Peyer's patch (tissue), 4 donors: ENCODE measurements around the gene FAR2. TPM values are rescaled to one million over a fixed set of nuclear protein-coding genes. Genes with fewer than 3 reads are reported as not detected.

Experiments used
- DNase-seq, 3 donors: peaks; one replicate each; pipeline ENCODE4 v3.0.0-alpha.2; 2017 to 2019
- H3K27ac ChIP-seq, 4 donors: fragments of 200-600 bp; sonication (generic); one replicate each; pipeline ENCODE4 v1.5.1; 2016 to 2019
- H3K27me3 ChIP-seq, 2 donors: fragments of 200-600 bp; sonication (generic); one replicate each; pipeline ENCODE4 v1.5.1; 2019
- H3K36me3 ChIP-seq, 3 donors: fragments of 200-600 bp; sonication (generic); one replicate each; pipeline ENCODE4 v1.5.1; 2016 to 2019
- H3K4me1 ChIP-seq, 4 donors: fragments of 200-600 bp; sonication (generic); one replicate each; pipeline ENCODE4 v1.5.1; 2016 to 2019
- H3K4me3 ChIP-seq, 4 donors: fragments of 200-600 bp; sonication (generic); 1 replicate in 3 of 4; 2 replicates in 1 of 4; pipeline ENCODE4 v1.5.1; 2016 to 2019; ENCODE audit warnings: mild to moderate bottlenecking in 1 of 4
- H3K9me3 ChIP-seq, 4 donors: fragments of 200-600 bp; sonication (generic); one replicate each; pipeline ENCODE4 v1.5.1; 2016 to 2019; ENCODE audit warnings: mild to moderate bottlenecking in 1 of 4
- POLR2A ChIP-seq, 2 donors: fragments of 450-650 bp; IDR thresholded peaks; one replicate each; pipeline ENCODE4 v1.5.1; 2017; ENCODE audit warnings: antibody characterized with exemption in 2 of 2, mild to moderate bottlenecking in 2 of 2, moderate library complexity in 2 of 2
- total RNA-seq, 4 donors: library from RNA; depleted of rRNA; stranded (reverse); fragments of >200 nt; gene quantifications; one replicate each; pipeline ENCODE4 v1.1.0, GENCODE V29; 2016
- TF ChIP-seq, protein P1 (sequence below), 6 experiments: fragments of 450-650 bp in 4 of 6; fragments of 200-600 bp in 2 of 6; sonication (generic) in 1 of 6; IDR thresholded peaks; one replicate each; pipeline ENCODE4 v1.5.1; 2017 to 2019; ENCODE audit warnings: antibody characterized with exemption in 6 of 6, mild to moderate bottlenecking in 3 of 6, moderate library complexity in 1 of 6

The FAR2 gene
- total RNA-seq: 10 to 100 TPM; 31.0 to 52.8 (median 40.1) TPM

DNA sequence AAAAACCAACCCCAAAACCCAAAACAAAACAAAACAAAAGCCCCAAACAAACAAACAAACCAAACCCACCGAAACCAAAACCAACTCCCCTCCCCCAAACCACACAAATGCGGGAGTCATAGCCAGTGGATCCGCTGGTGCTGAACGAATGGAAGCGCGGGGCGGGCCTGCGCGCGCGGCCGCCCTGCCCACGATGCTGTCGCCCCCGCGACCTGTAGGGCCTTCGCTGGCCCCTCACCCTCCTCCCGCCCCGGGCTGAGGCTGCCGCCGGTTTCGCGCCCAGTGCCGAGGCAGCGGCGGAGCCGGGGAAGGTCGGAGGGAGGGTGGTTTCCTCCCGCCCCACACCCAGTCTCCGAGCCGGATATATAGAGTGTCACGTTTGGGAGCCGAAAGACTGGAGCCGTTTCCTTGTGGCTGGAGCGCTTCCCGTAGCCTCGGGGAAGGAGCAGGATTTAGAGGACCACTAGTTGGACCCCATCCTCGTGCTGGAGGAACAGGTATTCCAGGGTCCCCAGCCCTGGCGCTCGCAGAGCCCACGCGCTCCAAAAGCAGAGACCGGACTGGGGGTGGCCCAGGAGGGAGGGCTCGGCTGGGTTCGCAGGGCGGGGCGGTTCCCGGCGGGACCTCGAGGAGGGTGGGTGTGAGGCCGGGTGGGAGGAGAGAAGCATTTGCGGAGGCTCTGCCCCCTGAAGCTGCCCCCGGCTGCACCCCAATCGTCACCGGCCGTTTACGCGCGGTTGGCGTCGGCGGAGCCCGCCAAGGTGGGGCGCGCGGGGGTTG lies at the start of gene FAR2:
TSS of gene FAR2 (plus strand) at position 368 of the 780 bp plus-strand sequence. CDS start 121,172 bp downstream, outside the sequence.
- TF ChIP-seq, protein P1, sequence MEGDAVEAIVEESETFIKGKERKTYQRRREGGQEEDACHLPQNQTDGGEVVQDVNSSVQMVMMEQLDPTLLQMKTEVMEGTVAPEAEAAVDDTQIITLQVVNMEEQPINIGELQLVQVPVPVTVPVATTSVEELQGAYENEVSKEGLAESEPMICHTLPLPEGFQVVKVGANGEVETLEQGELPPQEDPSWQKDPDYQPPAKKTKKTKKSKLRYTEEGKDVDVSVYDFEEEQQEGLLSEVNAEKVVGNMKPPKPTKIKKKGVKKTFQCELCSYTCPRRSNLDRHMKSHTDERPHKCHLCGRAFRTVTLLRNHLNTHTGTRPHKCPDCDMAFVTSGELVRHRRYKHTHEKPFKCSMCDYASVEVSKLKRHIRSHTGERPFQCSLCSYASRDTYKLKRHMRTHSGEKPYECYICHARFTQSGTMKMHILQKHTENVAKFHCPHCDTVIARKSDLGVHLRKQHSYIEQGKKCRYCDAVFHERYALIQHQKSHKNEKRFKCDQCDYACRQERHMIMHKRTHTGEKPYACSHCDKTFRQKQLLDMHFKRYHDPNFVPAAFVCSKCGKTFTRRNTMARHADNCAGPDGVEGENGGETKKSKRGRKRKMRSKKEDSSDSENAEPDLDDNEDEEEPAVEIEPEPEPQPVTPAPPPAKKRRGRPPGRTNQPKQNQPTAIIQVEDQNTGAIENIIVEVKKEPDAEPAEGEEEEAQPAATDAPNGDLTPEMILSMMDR (IDR thresholded peaks at IDR 0.05): no peak
- TF ChIP-seq POLR2A (IDR thresholded peaks at IDR 0.05): peak; percentile 15 to 35
- Histone ChIP-seq H3K27ac (peak within 1 kb of the TSS; percentile 68 to 91 (median 87)), H3K4me1 (peaks cover 0 to 40% (median 2%) of the 10 kb centered on the region in 4 donors), H3K36me3 (no peaks in the 10 kb centered on the region), H3K9me3 (no peaks in the 10 kb centered on the region), H3K27me3 (no peaks in the 10 kb centered on the region), H3K4me3 (peak within 1 kb of the TSS; percentile 53 to 81 (median 78))
- peak in 2 of 3 donors; percentile 74 to 83 for DNase-seq

DNA sequence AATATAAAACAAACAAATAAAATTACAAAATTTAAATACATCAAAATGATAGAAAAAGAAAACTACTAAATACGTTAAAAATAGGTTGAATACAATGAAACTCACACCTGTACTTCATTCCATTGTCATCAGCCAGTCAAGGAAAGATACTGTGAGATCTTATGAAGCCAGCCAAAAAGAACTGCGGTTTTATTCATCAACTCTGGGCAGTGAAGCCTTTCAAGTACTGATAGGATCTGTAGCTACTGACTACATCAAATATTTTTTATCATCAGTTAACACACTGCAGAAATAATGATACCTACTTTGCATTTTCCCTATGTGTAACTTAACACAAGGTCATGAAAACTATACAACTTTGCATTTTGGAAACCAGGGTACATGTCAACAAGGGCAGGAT lies 46.3 kb upstream of the FAR2 start:
- Histone ChIP-seq H3K27ac (peak overlapping the region in 3 of 4 donors; percentile 52 to 77 (median 61)), H3K4me3 (no peak overlapping the region), H3K36me3 (no peaks in the 10 kb centered on the region), H3K27me3 (no peaks in the 10 kb centered on the region), H3K9me3 (peaks cover 0 to 3% (median 0%) of the 10 kb centered on the region in 4 donors), H3K4me1 (no peaks in the 10 kb centered on the region)
- DNase-seq: no peak
- no peak for TF ChIP-seq POLR2A (IDR thresholded peaks at IDR 0.05)
- TF ChIP-seq, protein P1 (IDR thresholded peaks at IDR 0.05): no peak

DNA sequence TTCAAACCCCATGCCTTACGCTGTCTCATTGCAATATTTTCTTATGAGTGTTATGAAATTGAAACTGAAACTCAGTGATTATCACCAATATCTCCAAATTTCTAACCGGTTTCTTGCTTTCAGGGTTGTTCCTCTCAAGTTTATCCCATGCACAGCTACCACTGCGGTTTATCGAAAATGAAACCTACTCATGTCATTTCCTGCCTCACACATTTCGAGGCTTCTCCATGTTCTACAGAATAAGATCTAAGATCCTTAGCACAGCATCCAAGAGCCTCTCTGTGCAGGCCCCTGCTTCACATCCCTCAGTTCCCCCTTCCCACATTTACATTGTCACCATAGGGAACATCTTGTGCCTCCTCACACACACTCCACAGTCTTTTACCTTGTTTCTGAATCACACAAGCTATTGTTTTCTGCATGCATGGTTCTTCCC lies 45.5 kb upstream of the FAR2 start:
- Histone ChIP-seq H3K36me3 (no peaks in the 10 kb centered on the region), H3K9me3 (no peaks in the 10 kb centered on the region), H3K27ac (peak overlapping the region; percentile 3 to 77 (median 56)), H3K4me3 (peak overlapping the region in 2 of 4 donors; percentile 5 to 19), H3K4me1 (no peaks in the 10 kb centered on the region), H3K27me3 (no peaks in the 10 kb centered on the region)
- peak in 1 of 3 donors; percentile 33 for DNase-seq
- TF ChIP-seq POLR2A (IDR thresholded peaks at IDR 0.05): no peak
- TF ChIP-seq, protein P1 (IDR thresholded peaks at IDR 0.05): no peak

DNA sequence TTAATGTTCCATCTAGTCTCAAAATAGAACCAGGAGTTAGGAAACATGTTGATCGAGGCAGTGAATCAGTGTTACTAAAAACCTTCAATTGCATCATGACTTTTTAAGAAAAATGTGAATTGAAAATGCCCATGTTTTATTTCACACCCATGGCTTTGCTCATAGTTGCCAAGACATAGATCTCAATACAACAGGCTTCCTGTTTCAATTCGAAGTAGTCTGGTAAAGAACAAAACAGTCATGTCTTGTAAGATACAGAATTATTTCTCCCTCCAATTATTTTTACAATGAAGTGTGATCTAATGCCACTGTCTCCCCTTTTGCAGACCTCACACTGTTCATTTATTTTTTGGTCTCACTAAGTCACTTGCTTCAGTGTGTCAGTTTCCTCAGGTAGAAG lies 44.6 kb upstream of the FAR2 start:
- DNase-seq: no peak
- H3K27ac ChIP-seq: peak overlapping the region in 3 of 4 donors; percentile 52 to 77 (median 61)
- TF ChIP-seq POLR2A (IDR thresholded peaks at IDR 0.05): no peak
- TF ChIP-seq, protein P1 (IDR thresholded peaks at IDR 0.05): no peak
- H3K4me1 ChIP-seq: no peaks in the 10 kb centered on the region
- no peaks in the 10 kb centered on the region for H3K9me3 ChIP-seq
- H3K27me3 ChIP-seq: no peaks in the 10 kb centered on the region
- no peak overlapping the region for H3K4me3 ChIP-seq
- H3K36me3 ChIP-seq: no peaks in the 10 kb centered on the region

DNA sequence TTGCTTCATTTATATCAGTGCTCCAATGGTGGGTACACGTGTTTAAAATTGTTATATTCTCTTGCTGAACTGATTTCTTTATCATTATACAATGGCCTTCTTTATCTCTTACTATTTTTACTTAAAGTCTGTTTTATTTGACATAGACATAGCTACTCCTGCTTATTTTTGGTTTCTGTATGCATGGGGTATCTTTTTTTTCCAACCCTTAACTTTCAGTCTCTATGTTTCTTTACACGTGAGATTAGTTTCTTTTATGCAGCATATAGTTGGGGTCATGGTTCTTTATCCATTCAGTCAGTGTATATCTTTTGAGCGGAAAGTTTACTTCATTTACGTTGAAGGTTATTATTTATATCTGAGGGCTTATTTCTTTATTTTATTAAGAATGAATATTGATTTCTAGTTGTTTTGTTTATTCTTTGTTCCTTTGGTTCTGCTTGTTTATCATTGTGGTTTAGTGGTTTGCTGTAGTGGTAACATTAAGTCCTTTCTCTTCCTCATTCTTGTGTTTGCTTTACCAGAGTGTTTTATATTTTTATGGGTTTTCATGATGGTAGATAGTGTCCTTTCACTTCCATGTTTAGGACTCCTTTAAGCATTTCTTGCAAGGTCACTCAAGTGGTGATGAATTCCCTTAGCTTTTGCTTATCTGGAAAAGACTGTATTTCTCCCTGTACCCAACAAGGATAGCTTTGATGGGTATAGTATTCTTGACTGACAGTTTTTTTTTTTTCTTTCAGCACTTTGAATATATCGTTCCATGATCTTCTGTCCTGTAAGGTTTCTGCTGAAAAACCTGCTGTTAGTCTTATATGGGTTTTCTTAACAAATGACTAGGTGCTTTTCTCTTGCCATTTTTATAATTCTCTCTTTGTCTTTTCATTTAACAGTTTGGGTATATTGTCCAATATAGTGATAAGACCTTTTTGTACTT lies 38.3 kb upstream of the FAR2 start:
- Histone ChIP-seq H3K27ac (no peak overlapping the region), H3K4me3 (no peak overlapping the region), H3K36me3 (no peaks in the 10 kb centered on the region), H3K4me1 (no peaks in the 10 kb centered on the region), H3K9me3 (no peaks in the 10 kb centered on the region), H3K27me3 (no peaks in the 10 kb centered on the region)
- no peak for DNase-seq
- TF ChIP-seq, protein P1 (IDR thresholded peaks at IDR 0.05): no peak
- no peak for TF ChIP-seq POLR2A (IDR thresholded peaks at IDR 0.05)
